Left colon (tissue), 2 donors: ENCODE results near the gene HOXB3. TPM values are rescaled to one million over a fixed set of nuclear protein-coding genes. Genes with fewer than 3 reads are reported as not detected.
"Not testable (repeated sequence)": the region's sequence is repeated elsewhere in the genome, so short reads cannot be mapped to it uniquely, and the experiment has no call there.

Source experiments
- ATAC-seq: fragments of 200-7000 bp; cut with Tn5 transposase; one replicate; pipeline ENCODE4 v1.9.1; 2020; ENCODE audit warnings: mild to moderate bottlenecking, moderate library complexity
- DNase-seq, 2 donors: peaks; one replicate each; pipeline ENCODE4 v3.0.0-alpha.2; 2020
- intact Hi-C, 2 donors: fragments of 100-400 bp; cut with DNase I in 1 of 2; cut with micrococcal nuclease in 1 of 2; formaldehyde crosslinking; loops; one replicate each; pipeline versions ENCODE4 v1.11.2 to v1.14.0; 2022; cut with DNase I, micrococcal nuclease
- total RNA-seq, 2 donors: library from RNA; stranded (reverse); fragmentation: NEBNext Ultra II Directional; extraction: Animal tissue kit (Norgen Biotek cat#: 25700); gene quantifications; one replicate each; pipeline ENCODE4 v1.2.1, GENCODE V29; 2021
- donor health status: DM: no; HTN: no; CAD: no.
- donor health status: DM: yes; HTN: yes; CAD: no.

Gene HOXB3
- total RNA-seq, 2 donors from 2014 or later: 35.8 to 41.9 TPM

DNA sequence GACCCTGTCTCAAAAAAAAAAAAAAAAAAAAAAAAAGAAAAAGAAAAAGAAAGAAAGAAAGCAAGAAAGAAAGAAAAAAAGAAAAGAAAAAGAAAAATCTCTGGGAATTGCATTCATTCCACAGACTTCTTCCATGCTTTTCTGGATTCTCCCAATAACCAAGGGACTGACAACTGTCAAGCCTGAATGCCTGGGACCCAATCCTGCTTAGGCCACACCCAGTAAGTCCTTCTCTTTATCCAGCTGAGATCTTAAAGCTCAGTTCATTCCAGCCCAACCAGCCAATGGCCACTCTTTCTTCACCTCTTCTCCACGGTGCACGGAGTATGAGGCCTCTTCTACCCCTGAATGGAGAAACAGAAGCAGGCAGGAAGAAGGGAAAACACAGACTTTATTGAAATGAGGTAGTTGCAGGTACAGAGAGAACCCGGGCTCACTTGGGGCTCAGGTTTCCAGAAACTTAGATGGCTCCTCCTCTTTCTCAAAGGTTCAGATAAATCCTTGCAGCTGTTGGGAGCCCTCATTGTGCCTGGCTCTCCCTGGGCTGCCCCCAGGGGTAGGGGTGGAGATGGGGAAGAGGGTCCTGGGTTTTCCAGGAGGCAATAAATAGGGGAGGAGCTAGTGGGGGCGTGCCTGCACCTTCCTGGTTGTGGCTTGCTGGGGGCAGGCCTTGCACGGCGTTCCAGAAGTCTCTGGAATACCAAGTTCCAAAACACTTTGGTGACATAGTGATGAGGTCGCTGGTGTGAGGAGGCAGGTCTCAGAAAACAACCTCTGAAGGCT is 61.7 kb downstream of the HOXB3 start:
- DNase-seq (no peak), ATAC-seq (no peak)
- intact Hi-C loops: no loop called here

GRCh38 chr17:48527547-48527932 is 62.5 kb downstream of the HOXB3 start:
- intact Hi-C loops: no loop called here
- DNase-seq (no peak), ATAC-seq (no peak)

DNA sequence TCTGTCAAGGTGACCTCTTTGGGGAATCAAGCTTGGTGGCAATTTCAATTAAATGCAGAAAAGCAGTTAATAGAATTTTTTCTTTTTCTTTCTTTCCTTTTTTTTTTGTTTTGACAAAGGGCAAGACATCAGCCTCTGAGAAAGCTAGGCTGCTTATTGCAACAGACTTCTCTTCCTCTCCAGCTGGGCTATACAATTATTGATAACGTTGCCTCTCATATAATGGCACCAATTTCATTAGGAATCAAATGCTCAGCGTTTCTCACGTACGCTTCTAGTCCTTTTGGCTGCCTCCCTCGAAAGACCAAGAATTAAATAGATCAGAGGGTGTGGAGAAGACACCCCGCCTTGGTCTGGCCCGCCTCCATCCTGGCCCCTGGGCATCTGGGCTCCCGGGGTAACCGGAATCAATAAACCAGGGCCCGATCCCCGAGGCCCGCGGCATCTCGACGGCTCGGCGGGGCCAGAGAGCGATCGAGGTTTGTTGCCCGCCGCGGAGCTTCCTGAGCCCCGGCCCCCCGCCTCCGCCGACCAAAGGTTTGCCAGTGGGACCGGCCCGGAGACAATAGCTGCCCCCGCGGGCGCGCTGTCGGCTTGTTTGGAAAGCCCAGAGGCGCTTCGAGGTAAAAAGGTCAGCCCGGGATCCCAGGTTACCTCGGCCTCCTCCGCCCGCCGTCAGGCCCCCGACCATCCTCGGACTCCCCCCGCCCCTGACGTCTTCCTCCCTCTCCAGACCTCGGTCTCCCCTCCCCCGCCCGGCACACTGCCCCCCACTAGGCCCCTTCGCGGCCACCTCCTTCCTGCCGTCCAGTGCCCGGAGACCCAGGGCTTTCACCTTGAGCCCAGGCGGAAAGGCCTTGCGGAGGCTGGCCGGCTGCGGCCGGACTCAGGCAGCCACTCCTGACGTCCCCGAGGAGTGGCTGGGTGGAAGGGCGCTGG is 63.2 kb downstream of the HOXB3 start:
- intact Hi-C loops: no loop called here
- DNase-seq: peak in 1 of 2 donors; percentile 13
- no peak for ATAC-seq

GRCh38 chr17:48523010-48523409 is 67.0 kb downstream of the HOXB3 start:
- intact Hi-C loops: no loop called here
- ATAC-seq: no peak

DNA sequence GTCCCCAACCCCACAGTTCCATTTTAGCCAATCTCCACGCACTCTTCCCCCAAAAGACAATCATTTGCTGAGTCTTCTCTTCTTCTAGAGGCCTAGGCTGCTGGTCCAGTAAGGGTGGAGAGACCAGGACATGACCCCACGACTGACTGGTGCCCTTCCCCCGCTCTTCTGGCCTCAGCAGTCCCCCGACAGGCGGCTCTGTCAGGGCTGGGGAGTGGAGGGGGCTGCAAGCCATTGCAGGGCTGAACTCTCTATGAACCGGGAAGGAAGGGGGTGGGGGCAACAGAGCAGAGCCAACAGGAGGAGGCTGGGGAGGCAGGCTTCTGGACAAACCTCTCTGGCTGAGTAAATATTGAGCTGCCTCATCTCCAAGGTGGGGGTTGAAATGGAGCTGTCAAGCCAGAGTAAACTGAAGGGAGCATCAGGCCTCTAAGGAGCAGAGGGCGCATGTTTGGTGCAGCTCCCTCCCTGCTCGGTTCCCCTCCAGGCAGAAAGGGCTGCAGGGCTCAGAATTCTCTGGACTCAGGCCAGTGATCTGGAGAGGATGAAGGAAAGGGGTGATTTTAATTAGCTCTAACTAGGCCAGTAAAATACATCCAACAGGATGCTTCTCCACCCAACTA is 67.9 kb downstream of the HOXB3 start:
- ATAC-seq (no peak), DNase-seq (no peak)
- intact Hi-C loops: no loop called here

More at GRCh38 chr17:48523010-48523409, 67.0 kb downstream of the HOXB3 start:
- no peak for DNase-seq

- ATAC-seq (no peak), DNase-seq (no peak)
- intact Hi-C loops: no loop called here
Measured at GRCh38 chr17:48520631-48521079, 69.4 kb downstream of the HOXB3 start.

GRCh38 chr17:48519427-48519826 is 70.6 kb downstream of the HOXB3 start:
- intact Hi-C loops: no loop called here
- DNase-seq (no peak), ATAC-seq (no peak)

DNA sequence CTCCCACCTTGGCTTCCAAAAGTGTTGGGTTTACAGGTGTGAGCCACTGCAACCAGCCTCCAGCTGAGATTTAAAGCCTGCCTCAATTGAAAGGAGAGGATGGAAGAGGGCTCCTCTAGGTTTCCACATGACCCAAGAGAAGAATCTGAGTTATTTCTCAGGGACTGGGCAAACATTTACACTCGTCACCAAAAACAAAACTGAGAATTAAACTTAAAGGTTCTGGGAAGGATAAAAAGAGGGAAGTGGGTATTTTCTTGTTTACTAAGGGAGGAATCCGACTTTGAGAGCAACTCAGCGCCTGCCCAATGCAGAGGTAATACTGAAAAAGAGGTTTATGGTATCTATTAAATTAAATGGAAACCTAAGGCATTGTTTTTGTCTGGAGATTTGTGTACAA is 72.6 kb downstream of the HOXB3 start:
- no peak for DNase-seq
- intact Hi-C loops: no loop called here
- peak; percentile 28 for ATAC-seq

- ATAC-seq (peak; percentile 29), DNase-seq (no peak)
- intact Hi-C loops: no loop called here
Measured at GRCh38 chr17:48515925-48516900, 73.8 kb downstream of the HOXB3 start.

DNA sequence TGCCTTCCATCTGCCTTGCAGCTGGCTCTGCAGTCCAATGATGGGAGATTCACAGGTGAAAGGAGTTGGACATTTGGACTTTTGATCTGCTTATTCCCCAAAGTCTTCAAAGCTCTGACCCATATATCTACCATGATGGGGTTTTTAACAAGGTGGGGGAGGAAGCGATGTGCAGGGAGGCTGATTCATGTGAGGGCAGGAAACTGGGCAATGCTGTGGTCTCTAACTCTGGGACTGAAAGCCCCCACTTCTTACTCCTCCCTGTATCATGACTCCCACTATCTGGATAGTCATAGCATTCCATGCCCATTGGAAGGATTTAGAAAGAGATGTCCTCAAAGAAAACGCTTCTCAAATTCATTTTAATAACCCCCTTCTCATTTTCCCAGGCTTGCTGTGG is 75.6 kb downstream of the HOXB3 start:
- DNase-seq: no peak
- intact Hi-C loops: no loop called here
- ATAC-seq: no peak

DNA sequence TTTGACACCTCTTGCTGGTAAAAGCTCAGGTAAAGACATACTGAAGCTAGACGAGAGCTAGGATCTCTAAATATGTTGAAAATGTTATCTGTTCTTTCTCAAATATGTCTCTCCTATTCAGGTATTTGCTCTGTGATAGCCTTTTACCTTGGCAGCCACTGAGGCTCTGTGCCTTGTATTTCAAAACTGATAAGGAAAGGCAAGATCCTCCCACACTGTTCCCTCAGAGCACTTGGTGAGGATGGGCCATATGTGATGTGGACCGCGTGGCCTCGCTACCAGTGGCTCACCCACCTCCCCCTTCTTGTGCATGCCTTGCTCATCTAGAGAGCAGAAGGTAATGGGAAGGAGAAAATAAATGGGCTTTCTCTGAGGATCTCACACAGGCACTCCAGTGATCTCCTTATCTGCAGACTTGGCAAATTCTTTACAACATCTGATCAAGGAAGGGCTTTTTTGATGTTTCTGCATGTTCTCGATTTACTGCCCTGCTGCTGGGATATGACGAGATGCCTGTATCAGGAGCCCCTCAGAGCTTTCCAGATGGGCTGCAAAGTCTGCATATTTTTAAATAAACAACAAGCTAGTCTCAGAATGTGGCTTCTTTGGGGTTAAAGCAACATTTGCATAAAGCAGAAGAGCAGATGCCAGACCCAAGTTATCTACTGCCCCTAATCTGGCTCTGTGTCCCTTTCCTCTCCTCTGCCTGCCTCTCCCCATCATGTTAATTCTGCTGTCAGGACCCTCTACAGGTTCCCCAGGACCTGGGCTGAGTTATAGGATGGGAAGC is 76.2 kb downstream of the HOXB3 start:
- intact Hi-C loops: no loop called here

GRCh38 chr17:48513097-48513496 is 76.9 kb downstream of the HOXB3 start:
- no peak for DNase-seq
- intact Hi-C loops: no loop called here
- ATAC-seq: peak; percentile 70

More for the DNA sequence above, 76.2 kb downstream of the HOXB3 start:
- DNase-seq (no peak), ATAC-seq (no peak)

DNA sequence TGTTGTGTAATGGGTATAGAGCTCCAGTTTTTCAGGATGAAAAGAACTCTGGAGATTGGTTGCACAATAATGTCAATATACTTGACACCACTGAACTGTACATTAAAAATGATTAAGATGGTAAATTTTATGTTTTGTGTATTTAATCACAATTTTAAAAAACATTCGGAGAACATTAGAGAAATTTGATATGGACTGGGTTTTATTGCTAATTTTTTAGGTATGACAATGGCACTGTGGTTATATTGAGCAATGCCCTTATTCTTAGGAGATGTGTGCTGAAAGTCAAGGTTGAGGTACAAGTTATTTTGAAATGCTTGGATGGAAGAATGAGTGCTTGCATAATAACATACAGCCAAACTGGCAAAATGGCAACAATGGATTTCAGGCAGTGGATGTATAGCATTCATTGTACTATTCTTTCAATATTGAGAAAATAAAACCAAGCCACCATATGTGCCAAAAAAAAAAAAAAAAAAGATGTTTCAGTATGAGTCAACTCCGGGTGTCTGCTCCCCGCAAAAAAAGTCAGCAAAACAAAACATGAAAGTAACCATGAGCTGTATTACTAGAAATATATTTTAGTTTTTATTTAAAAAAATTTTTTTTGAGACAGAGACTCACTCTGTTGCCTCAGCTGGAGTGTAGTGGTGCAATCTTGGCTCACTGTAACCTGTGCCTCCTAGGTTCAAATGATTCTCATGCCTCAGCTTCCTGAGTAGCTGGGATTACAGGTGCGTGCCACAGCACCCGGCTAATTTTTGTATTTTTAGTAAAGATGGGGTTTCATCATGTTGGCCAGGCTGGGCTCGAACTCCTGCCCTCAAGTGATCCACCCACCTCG is 79.1 kb downstream of the HOXB3 start:
- DNase-seq (no peak), ATAC-seq (no peak)
- intact Hi-C loops: no loop called here

GRCh38 chr17:48510381-48510760 is 79.7 kb downstream of the HOXB3 start:
- DNase-seq (no peak), ATAC-seq (no peak)
- intact Hi-C loops: no loop called here

DNA sequence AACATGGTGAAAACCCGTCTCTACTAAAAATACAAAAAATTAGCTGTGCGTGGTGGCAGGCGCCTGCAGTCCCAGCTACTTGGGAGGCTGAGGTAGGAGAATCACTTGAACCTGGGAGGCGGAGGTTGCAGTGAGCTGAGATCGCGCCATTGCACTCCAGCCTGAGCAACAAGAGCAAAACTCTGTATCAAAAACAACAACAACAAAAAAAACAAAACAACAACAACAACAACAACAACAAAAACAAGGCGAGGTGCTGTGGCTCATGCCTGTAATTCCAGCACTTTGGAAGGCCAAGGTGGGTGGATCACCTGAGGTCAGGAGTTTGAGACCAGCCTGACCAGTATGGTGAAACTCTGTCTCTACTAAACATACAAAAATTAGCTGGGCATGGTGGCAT is 80.3 kb downstream of the HOXB3 start:
- ATAC-seq, intact Hi-C loops, DNase-seq: not testable (repeated sequence)

GRCh38 chr17:48506246-48506645 is 83.8 kb downstream of the HOXB3 start:
- intact Hi-C loops: no loop called here
- DNase-seq (no peak), ATAC-seq (no peak)

DNA sequence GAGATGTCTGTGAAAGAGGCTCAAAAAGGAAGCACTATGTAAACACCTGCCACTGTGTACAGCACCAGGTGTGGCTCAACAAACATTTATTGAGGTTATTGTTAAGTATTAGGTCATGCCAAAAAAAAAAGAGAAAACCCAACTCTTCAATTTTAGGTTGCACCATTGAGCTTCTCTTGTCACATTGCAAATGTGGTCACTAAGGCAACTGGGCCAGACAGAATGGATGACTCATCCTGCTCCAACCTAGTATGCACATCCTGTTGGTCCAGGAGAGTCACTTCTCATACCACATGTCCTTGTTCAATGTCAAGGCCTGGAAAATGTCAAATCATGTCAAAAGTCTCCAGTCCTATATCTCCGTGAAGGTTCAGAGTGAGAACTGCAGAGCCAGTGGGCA is 84.3 kb downstream of the HOXB3 start:
- intact Hi-C loops: no loop called here
- ATAC-seq (peak; percentile 77), DNase-seq (no peak)
